T-helper 2 cell treated with Interferon-gamma antibody and Interleukin-4, amounts not matched to agents 5 μg/mL and 100 μg/mL, for 36 hours (primary cell): ENCODE data around the gene BEAN1.
"Not testable (repeated sequence)": the region's sequence is repeated elsewhere in the genome, so short reads cannot be mapped to it uniquely, and the experiment has no call there.

Source experiments
- DNase-seq: peaks from one replicate; pipeline ENCODE4 v3.0.0; 2021; ENCODE audit warnings: low spot score
- H3K27ac Mint-ChIP-seq: one replicate; pipeline ENCODE4 v1.8.0; 2021; ENCODE audit warnings: mild to moderate bottlenecking, mixed read lengths
- H3K27me3 Mint-ChIP-seq: one replicate; pipeline ENCODE4 v1.8.0; 2021; ENCODE audit warnings: low read depth, mixed read lengths
- H3K36me3 Mint-ChIP-seq: one replicate; pipeline ENCODE4 v1.8.0; 2021; ENCODE audit warnings: low read depth, mixed read lengths
- H3K4me1 Mint-ChIP-seq: one replicate; pipeline ENCODE4 v1.8.0; 2021; ENCODE audit warnings: low read depth, mixed read lengths
- H3K4me3 Mint-ChIP-seq: one replicate; pipeline ENCODE4 v1.8.0; 2022; ENCODE audit warnings: mild to moderate bottlenecking, moderate library complexity, mixed read lengths
- H3K9me3 Mint-ChIP-seq: one replicate; pipeline ENCODE4 v1.8.0; 2021; ENCODE audit warnings: mixed read lengths

BEAN1 gene

DNA sequence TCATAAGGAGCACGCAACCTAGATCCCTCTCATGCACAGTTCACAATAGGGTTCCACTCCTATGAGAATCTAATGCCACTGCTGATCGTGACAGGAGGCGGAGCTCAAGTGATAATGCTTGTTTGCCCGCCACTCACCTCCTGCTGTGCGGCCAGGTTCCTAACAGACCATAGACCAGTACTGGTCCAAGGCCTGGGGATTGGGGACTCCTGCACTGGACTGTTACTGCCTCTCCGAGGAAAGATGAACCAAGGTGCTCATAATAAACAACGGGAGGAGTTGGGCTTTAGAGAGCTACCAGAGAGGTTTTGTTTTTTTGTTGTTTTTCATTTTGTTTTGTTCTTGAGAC lies 64.6 kb downstream of the BEAN1 start:
- H3K36me3 Mint-ChIP-seq, result no peaks in the 10 kb centered on the region
- peaks cover 2% of the 10 kb centered on the region for H3K4me1 Mint-ChIP-seq
- H3K27ac Mint-ChIP-seq, result no peak overlapping the region
- no peaks in the 10 kb centered on the region for H3K27me3 Mint-ChIP-seq
- no peak for DNase-seq
- no peak overlapping the region for H3K4me3 Mint-ChIP-seq
- H3K9me3 Mint-ChIP-seq, result no peaks in the 10 kb centered on the region

DNA sequence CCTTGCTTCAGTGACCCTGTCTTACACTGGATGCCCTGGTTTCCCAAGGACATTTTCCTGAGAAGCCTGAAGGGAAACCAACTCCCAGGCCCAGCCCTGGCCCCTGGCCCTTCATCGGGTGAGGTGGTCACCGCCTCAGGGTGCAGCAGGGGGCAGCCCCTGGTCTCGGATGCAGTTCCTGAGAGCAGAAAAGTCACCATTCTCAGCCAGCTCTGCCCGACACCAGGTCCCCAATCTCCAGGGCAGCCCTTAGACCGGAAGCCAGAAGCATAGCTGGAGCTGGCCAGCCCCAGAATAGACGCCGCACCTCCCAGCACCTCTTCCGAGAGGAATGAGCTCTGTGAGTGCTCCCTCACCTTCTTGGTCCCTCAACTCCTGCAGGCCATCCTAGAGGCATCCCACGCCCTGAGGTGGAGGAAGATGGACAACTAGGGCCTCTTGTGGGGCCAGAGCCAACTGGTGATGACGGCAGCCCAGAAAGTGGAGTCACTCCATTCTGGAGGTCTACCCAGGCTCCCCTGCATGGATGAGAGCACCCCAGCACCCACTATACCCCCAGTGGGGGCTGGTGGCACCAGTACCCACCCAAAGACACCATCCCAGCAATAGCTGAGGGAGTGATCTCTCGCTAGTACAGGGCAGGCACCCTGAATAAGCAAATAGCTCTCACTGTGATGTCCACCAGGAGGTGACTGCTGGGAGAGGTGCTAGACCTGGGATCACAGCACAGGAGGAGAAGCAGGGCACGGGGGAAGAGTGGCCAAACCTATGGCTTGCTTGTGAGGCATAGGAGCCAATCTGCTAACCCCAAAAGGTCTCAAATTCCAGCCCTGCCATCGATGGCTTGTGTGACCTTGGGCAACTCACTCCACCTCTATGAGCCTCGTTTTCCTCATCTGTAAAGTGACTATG lies 66.7 kb downstream of the BEAN1 start:
- H3K27ac Mint-ChIP-seq, result no peak overlapping the region
- no peaks in the 10 kb centered on the region for H3K9me3 Mint-ChIP-seq
- H3K4me1 Mint-ChIP-seq, result peaks cover 2% of the 10 kb centered on the region
- DNase-seq, result no peak
- H3K36me3 Mint-ChIP-seq, result no peaks in the 10 kb centered on the region
- no peak overlapping the region for H3K4me3 Mint-ChIP-seq
- H3K27me3 Mint-ChIP-seq, result peaks cover 13% of the 10 kb centered on the region

DNA sequence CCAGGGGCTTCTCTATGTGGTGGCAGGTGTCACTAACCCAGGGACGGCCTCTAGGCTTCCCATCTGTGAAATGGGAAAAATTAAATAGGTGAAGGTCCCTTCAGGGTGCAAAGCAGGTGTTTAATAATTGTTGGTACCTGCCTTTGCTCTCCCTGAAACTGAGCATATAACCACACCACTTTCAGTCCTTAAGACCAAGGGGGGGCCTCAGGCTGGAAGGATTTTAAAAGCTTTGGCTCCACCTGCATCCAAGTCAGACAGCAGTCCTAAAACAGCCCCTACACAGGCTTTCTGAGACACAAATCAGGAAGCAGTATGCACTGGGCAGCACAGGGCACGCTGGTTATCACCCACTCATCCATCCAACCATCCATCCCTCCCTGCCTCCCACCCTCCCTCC lies 67.8 kb downstream of the BEAN1 start:
- Mint-ChIP-seq H3K4me1 (peaks cover 2% of the 10 kb centered on the region), H3K36me3 (no peaks in the 10 kb centered on the region), H3K27ac (no peak overlapping the region), H3K27me3 (peaks cover 18% of the 10 kb centered on the region), H3K9me3 (no peaks in the 10 kb centered on the region), H3K4me3 (no peak overlapping the region)
- no peak for DNase-seq

DNA sequence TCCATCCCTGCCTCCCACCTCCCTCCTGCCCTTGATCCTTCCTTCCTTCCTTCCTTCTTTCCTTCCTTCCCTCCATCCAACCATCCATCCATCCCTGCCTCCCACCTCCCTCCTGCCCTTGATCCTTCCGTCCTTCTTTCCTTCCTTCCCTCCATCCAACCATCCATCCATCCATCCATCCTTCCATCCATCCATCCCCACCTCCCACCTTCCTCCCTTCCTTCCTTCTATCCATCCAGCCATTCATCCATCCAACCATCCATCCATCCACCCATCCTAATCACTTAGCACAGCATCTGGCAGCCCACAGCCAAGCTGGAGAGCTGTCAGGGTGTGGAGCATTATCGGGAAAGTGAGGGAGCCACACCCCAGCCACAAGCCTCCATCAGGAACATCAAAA lies 68.3 kb downstream of the BEAN1 start:
- Mint-ChIP-seq H3K9me3 (no peaks in the 10 kb centered on the region), H3K27ac (no peak overlapping the region), H3K27me3 (peaks cover 18% of the 10 kb centered on the region), H3K36me3 (no peaks in the 10 kb centered on the region), H3K4me1 (peaks cover 2% of the 10 kb centered on the region), H3K4me3 (no peak overlapping the region)
- no peak for DNase-seq

DNA sequence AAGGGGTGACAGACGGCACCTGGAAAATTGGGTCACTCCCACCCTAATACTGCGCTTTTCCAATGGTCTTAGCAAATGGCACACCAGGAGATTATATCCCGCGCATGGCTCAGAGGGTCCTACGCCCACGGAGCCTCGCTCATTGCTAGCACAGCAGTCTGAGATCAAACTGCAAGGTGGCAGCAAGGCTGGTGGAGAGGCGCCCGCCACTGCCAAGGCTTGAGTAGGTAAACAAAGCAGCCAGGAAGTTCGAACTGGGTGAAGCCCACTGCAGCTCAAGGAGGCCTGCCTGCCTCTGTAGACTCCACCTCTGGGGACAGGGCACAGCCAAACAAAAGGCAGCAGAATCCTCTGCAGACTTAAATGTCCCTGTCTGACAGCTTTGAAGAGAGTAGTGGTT lies 69.1 kb downstream of the BEAN1 start:
- H3K4me3 Mint-ChIP-seq, DNase-seq, H3K9me3 Mint-ChIP-seq, H3K36me3 Mint-ChIP-seq, H3K4me1 Mint-ChIP-seq, H3K27ac Mint-ChIP-seq: not testable (repeated sequence)
- H3K27me3 Mint-ChIP-seq, result peaks cover 18% of the 10 kb centered on the region

DNA sequence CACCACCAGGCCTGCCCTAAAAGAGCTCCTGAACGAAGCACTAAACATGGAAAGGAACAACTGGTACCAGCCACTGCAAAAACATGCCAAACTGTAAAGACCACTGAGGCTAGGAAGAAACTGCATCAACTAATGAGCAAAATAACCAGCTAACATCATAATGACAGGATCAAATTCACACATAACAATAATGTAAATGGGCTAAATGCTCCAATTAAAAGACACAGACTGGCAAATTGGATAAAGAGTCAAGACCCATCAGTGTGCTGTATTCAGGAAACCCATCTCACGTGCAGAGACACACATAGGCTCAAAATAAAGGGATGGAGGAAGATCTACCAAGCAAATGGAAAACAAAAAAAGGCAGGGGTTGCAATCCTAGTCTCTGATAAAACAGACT lies 70.8 kb downstream of the BEAN1 start:
- H3K4me3 Mint-ChIP-seq, H3K9me3 Mint-ChIP-seq, H3K4me1 Mint-ChIP-seq, H3K36me3 Mint-ChIP-seq, H3K27ac Mint-ChIP-seq, DNase-seq: not testable (repeated sequence)
- peaks cover 18% of the 10 kb centered on the region for H3K27me3 Mint-ChIP-seq

DNA sequence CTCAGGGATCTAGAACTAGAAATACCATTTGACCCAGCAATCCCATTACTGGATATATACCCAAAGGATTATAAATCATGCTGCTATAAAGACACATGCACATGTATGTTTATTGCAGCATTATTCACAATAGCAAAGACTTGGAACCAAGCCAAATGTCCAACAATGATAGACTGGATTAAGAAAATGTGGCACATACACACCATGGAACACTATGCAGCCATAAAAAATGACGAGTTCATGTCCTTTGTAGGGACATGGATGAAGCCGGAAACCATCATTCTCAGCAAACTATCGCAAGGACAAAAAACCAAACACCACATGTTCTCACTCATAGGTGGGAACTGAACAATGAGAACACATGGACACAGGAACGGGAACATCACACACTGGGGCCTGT lies 74.5 kb downstream of the BEAN1 start:
- H3K27ac Mint-ChIP-seq, H3K9me3 Mint-ChIP-seq, H3K4me3 Mint-ChIP-seq, H3K4me1 Mint-ChIP-seq, H3K36me3 Mint-ChIP-seq, DNase-seq: not testable (repeated sequence)
- H3K27me3 Mint-ChIP-seq, result peaks cover 18% of the 10 kb centered on the region

DNA sequence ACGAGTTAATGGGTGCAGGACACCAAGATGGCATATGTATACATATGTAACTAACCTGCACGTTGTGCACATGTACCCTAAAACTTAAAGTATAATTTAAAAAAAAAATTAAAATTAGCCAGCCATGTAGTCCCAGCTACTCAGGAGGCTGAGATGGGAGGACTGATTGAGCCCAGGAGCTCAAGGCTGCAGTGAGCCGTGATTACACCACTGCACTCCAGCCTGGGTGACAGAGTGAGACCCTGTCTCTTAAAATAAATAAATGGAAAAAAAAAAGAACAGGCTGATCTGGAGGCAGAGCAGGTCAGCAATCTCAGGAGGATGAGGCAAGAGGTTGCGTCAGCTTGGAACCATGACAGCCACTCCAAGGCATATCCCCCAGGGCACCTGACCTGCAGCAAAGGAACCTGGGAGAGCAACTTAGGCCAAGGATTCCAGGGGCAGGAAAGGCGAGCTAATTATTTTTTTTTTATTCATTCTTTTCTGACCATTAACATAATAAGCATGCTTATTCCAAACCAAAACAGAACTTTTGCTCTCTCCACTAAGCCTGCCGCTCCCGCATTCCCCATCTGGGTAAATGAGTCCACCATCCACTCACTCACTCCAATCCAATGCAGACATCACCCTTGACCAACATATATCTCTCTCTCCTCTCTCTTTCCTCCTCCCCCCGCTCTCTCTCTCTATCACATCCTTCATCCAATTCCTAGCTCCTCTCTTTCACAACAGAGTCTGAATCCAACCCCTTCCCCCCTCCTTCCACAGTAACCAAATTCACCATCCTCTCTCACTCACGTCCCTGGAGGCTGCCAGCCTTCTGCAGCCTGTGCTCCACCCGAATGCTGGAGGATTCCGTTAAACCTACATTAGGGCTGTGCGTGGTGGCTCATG lies 75.2 kb downstream of the BEAN1 start:
- Mint-ChIP-seq H3K4me1 (peaks cover 4% of the 10 kb centered on the region), H3K36me3 (no peaks in the 10 kb centered on the region), H3K27ac (no peak overlapping the region), H3K4me3 (no peak overlapping the region), H3K27me3 (peaks cover 14% of the 10 kb centered on the region), H3K9me3 (no peaks in the 10 kb centered on the region)
- DNase-seq, result no peak

DNA sequence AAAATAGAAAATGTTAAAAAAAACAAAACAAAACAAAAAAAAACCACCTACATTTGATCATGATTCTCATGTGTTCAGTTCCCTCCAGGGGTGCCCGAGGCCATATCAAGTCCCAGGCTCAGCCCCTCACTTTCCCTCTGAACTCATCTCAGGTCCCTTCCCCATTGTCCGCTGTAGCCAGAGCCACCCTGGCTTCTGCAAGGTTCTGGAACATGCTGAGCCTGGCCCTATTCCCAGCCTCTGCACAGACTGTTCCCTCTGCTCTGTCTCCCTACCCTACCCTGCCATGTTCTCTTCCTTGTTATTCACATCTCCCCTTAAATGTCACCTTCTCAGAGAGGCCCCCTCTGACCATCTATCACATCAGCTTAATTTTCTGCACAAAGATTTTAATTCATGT lies 75.9 kb downstream of the BEAN1 start:
- no peaks in the 10 kb centered on the region for H3K36me3 Mint-ChIP-seq
- DNase-seq, result no peak
- H3K27me3 Mint-ChIP-seq, result peaks cover 10% of the 10 kb centered on the region
- H3K27ac Mint-ChIP-seq, result no peak overlapping the region
- no peak overlapping the region for H3K4me3 Mint-ChIP-seq
- H3K9me3 Mint-ChIP-seq, result no peaks in the 10 kb centered on the region
- H3K4me1 Mint-ChIP-seq, result peaks cover 4% of the 10 kb centered on the region

DNA sequence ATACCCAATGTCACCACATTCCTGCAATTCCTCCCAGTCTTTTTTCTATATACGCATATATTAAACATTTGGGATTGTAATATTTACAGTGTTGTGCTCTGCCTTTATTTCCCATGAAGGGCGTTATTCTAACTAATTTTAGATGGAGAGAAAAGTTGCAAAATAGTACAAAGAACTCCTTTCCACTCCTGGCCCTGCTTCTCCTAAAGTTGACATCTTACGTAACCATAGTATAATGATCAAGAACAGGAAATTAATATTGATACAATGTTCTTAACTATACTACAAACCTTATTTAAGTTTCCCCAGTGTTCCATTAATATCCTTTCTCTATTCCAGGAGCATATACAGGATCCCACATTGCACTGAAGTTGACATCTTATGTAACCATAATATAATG lies 76.5 kb downstream of the BEAN1 start:
- no peak overlapping the region for H3K4me3 Mint-ChIP-seq
- no peaks in the 10 kb centered on the region for H3K9me3 Mint-ChIP-seq
- H3K4me1 Mint-ChIP-seq, result peaks cover 4% of the 10 kb centered on the region
- H3K27ac Mint-ChIP-seq, result no peak overlapping the region
- no peaks in the 10 kb centered on the region for H3K36me3 Mint-ChIP-seq
- peaks cover 7% of the 10 kb centered on the region for H3K27me3 Mint-ChIP-seq
- no peak for DNase-seq

DNA sequence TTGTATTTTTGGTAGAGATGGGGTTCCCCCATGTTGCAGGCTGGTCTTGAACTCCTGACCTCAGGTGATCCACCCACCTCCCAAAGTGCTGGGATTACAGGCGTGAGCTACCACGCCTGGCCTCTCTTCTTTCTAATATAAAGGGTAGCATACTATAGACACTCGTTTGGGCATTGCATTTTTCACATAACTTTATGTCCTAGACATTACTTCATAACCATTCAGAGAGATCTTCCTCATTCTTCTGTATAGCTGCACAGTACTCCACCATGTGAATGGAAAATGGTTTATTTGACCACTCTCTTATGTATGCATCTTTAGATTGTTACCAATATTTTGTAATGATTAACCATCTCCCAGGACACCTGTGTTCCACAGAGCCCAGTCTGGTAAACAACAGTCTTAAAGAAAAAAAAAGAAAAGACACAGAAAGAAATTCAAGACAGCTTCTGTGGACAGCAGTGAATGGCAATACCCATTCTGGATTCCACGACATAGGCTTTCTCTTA lies 80.7 kb downstream of the BEAN1 start:
- H3K36me3 Mint-ChIP-seq, result peaks cover 5% of the 10 kb centered on the region

DNA sequence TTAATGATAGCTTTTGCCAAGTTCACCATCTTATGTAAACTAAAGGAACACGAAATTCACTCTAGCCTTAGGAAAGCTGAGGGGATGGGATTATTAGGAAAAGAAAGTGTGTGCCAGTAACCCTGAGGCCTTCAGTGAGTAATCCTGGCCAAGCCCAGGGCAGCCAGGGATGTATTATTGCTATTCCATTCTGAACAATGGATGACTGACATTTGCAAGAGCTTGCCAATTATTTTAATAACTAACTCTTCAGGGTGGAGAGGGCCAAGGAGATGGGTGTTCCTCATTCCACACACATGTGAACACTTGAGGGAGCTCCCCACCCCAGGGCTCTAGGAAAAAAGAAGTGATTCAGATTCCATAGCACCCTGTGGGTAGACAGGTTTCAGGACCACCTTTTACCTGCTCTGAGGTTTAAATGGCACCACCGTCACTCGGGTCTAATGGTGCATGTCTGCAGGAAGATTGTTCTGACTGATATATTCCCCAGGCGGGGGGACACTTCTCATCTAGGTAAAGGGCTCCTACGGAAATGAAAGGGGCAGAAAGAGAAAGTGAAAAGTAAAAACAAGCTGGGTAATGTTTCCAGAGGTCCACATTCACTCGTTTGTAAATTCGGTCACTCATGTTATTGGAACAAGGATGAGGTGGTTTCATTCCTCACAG lies 81.3 kb downstream of the BEAN1 start:
- Mint-ChIP-seq H3K9me3 (no peaks in the 10 kb centered on the region), H3K27ac (no peak overlapping the region), H3K4me1 (peaks cover 1% of the 10 kb centered on the region), H3K27me3 (no peaks in the 10 kb centered on the region), H3K36me3 (peaks cover 7% of the 10 kb centered on the region), H3K4me3 (no peak overlapping the region)
- no peak for DNase-seq

More for the DNA sequence above, 80.7 kb downstream of the BEAN1 start:
- no peak overlapping the region for H3K4me3 Mint-ChIP-seq
- no peaks in the 10 kb centered on the region for H3K27me3 Mint-ChIP-seq
- no peak for DNase-seq
- peaks cover 4% of the 10 kb centered on the region for H3K4me1 Mint-ChIP-seq
- H3K27ac Mint-ChIP-seq, result no peak overlapping the region
- H3K9me3 Mint-ChIP-seq, result no peaks in the 10 kb centered on the region

DNA sequence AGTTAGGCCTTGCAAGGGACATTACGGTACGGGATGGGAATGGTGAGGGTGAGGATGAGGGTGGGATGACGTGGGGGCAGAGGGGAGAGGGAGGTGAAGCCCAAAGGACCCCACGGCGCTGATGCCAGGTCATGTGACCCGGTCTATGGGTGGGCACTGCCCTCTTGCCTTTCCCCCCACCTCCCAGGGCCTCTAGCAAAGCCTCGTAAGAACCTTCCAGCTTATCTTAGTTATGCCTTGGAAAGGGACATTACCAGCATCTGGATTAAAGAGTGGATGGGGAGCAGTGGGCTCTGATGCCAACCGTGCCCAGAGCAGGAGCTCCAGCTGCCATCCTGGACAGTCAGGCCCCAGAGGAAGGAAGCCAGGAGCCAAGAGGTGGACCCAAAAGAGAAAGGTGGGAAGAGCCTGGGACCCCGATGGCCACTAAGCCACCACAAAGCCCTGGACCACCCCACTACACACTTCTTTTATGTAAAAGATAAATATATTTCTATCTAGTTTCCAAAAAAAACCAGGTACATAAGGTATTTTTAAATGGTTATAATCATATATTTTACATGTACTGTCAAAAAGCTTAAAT lies 81.9 kb downstream of the BEAN1 start:
- Mint-ChIP-seq H3K4me3 (no peak overlapping the region), H3K9me3 (no peaks in the 10 kb centered on the region), H3K36me3 (peaks cover 7% of the 10 kb centered on the region), H3K4me1 (peaks cover 1% of the 10 kb centered on the region), H3K27me3 (no peaks in the 10 kb centered on the region), H3K27ac (no peak overlapping the region)
- no peak for DNase-seq
